Mammary epithelial cell (primary cell): ENCODE results near the gene ZNF333.

ENCODE experiments used
- CTCF ChIP-seq, 2 donors: IDR thresholded peaks in 1 of 2; conservative IDR thresholded peaks in 1 of 2; 2 replicates each; pipeline ENCODE4 v1.5.1; 2011 to 2012; ENCODE audit warnings: inconsistent platforms in 2 of 2, low read length in 2 of 2, mild to moderate bottlenecking in 2 of 2, control low read depth in 1 of 2, low read depth in 1 of 2; ENCODE audit not compliant: insufficient read depth in 1 of 2; ENCODE audit errors: extremely low read depth in 1 of 2
- EZH2 ChIP-seq: IDR thresholded peaks from 2 replicates; pipeline ENCODE4 v1.6.1; 2012; ENCODE audit warnings: low read length, inconsistent platforms, borderline replicate concordance

DNA sequence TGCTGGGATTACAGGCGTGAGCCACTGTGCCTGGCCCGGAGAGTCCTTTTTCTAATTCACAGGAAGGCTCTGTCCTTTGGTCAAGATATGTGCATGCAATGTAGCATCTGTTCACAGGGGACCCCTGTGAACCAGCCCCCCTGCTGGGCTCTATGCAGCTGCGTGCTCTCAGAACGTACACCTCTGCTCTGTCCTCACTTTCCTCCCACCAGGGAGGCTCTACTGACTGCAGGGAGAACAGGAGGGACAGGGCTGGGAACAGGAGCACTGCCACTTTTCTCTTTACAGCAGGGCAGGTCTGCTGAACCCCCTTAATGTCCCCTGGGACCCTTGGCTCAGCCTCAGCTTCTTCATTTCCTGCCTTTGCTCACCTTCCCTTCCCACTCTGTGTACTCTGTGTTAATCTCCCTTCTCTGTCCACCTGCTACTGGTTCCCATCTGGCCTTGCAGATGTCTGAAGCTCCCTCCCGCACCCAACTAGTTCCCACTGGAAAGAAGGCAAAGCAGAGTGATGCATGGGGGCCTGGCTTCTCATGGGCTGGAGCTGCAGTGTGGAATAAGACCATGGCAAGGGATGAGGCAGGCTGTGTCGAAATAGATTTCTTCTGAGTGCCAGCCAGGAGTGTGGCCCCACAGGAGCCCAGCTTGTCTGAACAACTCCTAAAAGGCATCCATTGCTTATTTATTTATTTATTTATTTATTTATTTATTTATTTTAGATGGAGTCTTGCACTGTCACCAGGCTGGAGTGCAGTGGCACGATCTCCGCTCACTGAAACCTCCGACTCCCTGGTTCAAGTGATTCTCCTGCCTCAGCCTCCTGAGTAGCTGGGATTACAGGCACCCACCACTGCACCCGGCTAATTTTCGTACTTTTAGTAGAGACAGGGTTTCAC lies 81.3 kb downstream of the ZNF333 start:
- TF ChIP-seq CTCF (conservative IDR thresholded peaks at IDR 0.05 in 1 of 2, IDR thresholded peaks at IDR 0.05 in 1 of 2; ENCODE audit: extremely low read depth in 1 of 2, insufficient read depth in 1 of 2, low read depth in 1 of 2, low read length in 2 of 2) = no peak
- TF ChIP-seq EZH2 = no peak
